Stimulated activated CD4-positive, alpha-beta T cell treated with anti-CD3 and anti-CD28 coated beads, Interleukin-15, amount 100 ng/mL, for 24 hours (primary cell): ENCODE measurements around the gene PMM2.
"Not testable (repeated sequence)": the region's sequence is repeated elsewhere in the genome, so short reads cannot be mapped to it uniquely, and the experiment has no call there.

Source experiments
- DNase-seq: peaks from one replicate; pipeline ENCODE4 v3.0.0-alpha.2; 2020

The PMM2 gene

DNA sequence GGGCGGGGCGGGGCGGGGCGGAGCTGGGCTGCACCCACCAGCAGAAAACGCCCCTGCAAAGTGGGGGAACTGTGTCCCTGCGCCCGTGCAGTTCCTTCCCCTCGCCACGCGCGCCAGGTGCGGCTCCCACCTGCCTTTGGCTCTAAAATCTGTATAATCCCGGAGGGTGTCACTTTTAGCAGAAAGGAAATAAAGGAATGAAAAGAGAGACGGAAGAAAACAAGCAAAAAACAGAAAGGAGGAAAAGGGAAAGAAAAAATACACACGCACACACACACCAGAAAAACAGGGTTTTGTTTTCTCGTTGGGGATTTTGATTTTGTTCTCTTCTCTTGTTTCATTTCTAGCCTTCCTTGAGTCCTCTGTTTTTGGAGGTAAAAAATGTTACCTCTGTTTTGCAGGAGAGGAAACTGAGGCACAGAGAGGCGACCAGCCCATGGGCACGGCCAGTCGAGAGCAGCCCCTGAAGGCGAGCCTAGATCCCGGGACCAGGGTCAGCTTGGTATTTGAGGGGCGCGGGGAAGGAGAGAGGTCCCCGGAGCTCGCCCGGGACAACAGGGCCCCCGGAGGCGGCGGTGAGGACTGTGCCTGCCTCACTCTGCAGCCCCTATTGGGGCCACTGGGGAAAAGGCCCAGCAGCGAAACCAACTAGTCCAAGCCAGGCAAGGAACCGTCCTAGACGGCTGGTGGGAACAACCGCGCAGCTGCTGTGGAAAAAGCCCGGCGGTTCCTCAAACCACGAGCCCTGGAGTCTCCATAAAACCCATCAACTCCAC lies 71.8 kb downstream of the PMM2 start:
- no peak for DNase-seq

GRCh38 chr16:8869988-8870241 lies 72.3 kb downstream of the PMM2 start:
- DNase-seq: not testable (repeated sequence)

- no peak for DNase-seq
These were observed 74.4 kb downstream of the PMM2 start for GRCh38 chr16:8872071-8872470.

DNA sequence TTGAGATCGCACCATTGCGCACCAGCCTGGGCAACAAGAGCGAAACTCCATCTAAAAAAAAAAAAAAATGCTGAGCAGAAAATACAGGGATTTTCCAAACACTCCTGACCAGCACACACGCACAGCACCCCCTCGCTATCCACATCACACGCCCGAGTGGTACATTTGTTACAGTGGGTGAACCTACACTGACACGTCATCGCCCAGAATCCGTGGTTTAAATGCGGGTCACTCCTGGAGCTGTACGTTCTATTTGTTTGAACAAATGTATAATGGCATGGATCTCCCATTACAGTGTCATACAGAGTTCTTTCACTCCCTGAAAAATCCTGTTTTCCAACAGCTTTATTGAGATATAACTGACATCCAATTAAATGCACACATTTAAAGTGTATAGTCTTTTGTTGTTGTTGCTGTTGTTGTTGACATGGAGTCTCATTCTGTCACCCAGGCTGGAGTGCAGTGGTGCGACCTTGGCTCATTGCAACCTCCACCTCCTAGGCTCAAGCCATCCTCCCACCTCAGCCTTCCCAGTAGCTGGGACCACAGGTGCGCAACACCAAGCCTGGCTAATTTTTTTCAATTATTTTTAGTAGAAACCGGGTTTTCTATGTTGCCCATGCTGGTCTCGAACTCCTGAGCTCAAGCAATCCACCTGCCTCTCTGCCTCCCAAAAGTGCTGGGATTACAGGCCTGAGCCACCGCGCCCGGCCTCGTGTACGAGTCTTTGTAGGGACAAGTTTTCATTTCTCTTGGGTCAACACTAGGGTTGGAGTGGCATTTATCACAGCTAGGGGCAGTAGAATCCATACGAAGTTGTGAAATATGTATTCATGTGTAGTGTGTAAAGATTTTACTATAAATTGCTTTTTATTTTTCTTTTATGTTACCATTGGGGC lies 75.6 kb downstream of the PMM2 start:
- no peak for DNase-seq

DNA sequence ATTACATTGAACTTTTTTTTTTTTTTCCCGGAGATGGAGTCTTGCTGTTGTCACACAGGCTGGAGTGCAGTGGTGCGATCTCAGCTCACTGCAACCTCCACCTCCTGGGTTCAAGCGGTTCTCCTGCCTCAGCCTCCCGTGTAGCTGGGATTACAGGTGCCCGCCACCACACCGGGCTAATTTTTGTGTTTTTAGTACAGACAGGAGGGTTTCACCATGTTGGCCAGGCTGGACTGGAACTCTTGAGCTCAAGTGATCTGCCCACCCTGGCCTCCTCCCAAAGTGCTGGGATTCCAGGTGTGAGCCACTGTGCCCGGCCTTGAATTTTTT lies 76.2 kb downstream of the PMM2 start:
- not testable (repeated sequence) for DNase-seq

DNA sequence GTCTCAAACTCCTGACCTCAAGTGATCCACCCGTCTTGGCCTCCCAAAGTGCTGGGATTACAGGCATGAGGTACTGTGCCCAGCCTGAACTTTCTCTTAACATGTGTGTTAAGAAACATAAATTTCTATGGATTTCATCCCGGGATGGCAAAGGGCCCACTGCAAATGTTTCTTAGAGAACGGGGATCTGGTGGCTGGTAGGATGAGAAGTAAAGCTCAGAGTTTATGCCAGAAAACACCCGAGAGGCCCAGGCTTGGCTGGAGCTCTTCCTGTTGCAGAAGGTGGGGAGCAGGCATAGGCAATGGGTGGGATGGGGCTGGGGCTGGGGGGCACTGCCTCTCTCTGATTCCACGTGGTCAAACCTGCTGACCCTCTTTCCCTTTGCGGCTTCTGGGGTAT lies 76.7 kb downstream of the PMM2 start:
- no peak for DNase-seq

GRCh38 chr16:8875317-8875716 lies 77.7 kb downstream of the PMM2 start:
- not testable (repeated sequence) for DNase-seq

- DNase-seq: no peak
These were observed 80.4 kb downstream of the PMM2 start for GRCh38 chr16:8877894-8878522.

- DNase-seq: no peak
These were observed 80.9 kb downstream of the PMM2 start for GRCh38 chr16:8878523-8878911.

- no peak for DNase-seq
These were observed 83.3 kb downstream of the PMM2 start for GRCh38 chr16:8880839-8881510.

DNA sequence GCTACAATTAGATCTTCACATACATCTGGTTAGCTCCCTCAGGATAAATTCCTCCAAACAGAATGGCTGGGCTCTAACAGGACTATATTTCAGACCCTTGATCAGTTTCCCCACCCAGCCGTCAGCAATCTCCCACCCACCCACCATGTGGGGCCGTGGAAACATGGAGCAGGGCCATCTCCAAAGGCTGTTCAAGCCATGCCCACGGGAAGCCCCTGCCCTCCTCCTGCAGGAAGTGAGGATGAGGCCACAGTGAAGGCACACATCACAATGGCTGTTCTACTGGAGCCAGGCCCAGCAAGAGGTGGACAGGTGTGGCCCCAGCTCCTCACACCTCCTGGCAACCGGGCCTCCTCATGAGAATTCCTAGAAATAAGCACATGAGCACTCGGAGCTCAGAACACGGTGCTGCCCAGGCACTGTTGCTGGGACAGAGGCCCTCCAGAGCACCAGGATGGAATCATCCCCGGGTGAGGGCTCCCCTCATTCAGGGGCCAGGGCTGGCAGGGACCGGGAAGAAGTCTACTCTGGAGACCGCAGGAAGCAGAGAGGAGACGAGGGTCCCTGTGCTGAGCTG lies 84.5 kb downstream of the PMM2 start, which contains the start of gene LITAFD:
Gene LITAFD (plus strand): TSS at position 311 of the 577 bp plus-strand sequence. CDS start 2,005 bp downstream, outside the sequence.
- no peak for DNase-seq

DNA sequence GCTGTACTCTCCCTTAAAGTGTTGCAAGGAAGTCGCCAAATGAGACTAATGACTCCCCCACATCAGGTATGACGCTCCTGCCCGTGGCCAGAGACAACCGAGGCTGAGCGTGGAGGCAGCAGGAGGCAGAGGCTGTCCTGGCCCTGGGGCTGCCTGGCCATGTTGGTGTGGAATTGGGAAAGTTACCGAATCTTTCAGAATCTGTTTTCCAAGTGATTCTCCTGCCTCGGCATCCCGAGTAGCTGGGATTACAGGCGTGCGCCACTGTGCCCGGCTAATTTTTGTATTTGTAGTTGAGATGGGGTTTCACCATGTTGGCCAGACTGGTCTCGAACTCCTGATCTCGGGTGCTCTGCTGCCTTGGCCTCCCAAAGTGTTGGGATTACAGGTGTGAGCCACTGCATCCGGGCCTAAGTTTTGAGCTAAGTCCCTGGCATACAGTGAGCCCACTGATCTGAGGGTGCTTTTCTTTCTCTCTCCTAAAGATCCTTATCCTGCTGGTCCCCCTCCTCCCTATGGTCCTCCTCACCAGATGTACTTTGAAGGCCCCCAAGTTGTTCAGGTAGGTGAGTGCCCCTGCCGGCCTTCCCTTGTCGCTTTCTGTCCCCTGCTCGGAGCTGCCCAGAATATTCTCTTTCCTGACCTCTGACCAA lies 85.2 kb downstream of the PMM2 start:
- DNase-seq: no peak

- DNase-seq: no peak
These were observed 88.3 kb downstream of the PMM2 start for GRCh38 chr16:8885674-8886592.

DNA sequence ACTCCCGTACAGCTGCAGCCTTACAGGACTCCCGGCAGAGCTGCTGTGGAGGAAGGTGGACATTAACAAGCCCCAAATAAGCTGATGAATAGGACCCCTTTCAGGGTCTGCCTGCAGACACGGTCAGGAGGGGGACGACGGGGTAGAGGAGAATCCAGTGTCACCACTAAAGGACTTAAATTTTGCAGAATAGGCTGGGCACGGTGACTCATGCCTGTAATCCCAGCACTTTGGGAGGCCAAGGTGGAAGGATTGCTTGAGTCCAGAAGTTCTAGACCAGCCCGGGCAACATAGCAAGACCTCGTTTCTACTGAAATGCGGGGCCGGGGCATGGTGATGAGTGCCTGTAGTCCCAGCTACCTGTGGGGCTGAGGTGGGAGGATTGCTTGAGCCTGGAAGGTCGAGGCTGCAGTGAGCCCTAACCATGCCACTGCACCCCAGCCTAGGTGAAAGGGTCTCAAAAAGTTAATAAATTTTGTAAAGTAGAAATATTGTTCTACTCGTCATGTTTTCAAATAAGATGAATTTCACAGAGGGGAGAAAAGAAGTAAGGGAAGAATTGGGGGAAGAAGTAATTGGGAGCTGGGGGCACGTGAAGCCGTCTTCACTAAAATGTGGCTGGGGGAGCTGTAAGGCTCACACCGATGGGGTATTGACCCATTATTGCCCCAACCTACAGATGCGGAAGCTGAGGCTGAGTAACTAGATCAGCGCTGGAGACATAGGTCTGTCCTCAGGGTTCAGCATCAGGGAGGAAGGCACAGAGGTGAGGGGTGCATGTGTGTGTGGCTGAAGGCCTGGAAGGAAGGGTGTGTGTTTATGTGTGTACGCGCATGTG lies 89.2 kb downstream of the PMM2 start:
- no peak for DNase-seq

GRCh38 chr16:8887431-8887765 lies 89.8 kb downstream of the PMM2 start:
- no peak for DNase-seq

DNA sequence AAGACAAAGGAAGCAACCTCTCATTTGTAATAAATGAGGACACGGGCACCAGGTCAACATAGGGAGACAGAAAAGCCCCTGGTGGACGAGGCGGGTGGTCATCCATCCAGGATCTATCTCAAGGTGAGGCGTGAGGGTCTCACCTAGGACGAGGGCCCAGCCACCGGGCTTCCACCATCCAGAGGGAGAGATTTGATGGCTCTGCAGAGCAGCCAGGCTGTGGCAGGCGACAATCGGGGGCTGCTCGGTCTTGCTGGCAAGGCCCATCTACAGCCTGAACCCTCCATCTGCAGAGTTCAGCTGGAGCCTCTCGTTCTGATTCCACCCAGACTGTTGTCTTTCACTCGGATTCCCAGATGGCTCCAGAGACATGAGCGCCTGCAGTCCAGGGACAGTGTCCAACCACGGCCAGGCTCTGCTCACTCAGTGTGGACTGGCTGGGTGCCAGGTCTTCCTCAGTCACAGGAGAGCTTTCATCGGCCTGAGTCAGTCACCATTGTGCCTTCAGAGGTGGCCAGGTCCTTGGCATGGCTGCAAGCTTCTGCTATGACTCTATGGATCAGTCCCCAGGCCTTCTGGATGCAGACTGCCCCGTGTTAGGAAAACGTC lies 90.4 kb downstream of the PMM2 start:
- DNase-seq: no peak

GRCh38 chr16:8888951-8889892 lies 91.6 kb downstream of the PMM2 start:
- DNase-seq: no peak

DNA sequence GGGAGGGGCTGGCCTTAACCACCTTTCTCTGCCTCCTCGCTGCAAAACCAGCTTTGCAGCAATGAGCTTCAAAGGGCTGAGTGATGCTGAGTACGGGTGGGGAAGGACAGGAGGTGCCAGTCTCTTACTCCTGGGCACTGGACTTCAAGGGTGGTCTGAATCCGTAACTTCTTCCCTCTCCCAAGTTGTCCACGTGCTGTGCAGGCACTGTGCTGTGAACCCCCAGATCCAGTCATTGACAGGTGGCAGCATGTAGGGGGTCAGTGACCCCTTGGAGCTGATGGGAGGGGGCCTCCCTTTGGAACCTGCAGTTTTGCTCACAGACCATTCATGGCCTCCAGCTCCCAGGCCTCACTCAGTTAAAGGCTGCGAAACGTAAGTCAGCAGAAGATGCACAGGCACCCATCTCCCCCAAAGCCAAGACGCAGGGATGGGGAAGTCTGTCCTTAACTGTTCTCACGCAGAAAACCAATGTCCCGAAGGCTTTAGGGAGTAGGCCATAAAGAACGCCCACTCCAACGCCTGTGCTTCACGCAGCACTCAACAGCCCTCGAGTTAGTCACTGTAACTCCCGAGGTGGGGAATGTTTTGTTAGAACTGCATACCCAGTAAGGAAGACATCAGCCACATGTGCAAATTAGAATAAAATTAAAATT lies 92.4 kb downstream of the PMM2 start:
- no peak for DNase-seq
